Ovary (tissue), 3 donors: Measurements from ENCODE around the gene ADCY10.
"Not testable (repeated sequence)": the region's sequence is repeated elsewhere in the genome, so short reads cannot be mapped to it uniquely, and the experiment has no call there.

Experiments used
- POLR2A ChIP-seq: fragments of 450-650 bp; IDR thresholded peaks from one replicate; pipeline ENCODE4 v1.6.1; 2017; ENCODE audit warnings: antibody characterized with exemption, mild to moderate bottlenecking, moderate library complexity
- TF ChIP-seq, protein P1 (sequence below), 3 donors: fragments of 450-650 bp in 2 of 3; fragments of 200-600 bp in 1 of 3; IDR thresholded peaks; one replicate each; pipeline versions ENCODE4 v1.5.1 to v1.8.0; 2016 to 2022; ENCODE audit warnings: antibody characterized with exemption in 3 of 3, mild to moderate bottlenecking in 1 of 3
- donor health status: DM: no; HTN: no; CAD: no.

DNA sequence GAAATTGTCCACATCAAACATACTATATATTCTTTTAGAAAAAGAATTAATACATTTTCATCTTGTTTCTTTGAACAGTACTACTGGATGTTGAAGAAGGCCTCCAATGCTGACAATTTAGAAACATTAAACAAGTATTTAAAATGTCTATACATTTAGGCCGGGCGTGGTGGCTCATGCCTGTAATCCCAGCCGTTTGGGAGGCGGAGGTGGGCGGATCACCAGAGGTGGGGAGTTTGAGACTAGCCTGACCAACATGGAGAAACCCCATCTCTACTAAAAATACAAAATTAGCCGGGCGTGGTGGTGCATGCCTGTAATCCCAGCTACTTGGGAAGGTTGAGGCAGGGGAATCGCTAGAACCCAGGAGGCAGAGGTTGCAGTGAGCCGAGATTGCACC is 15.0 kb upstream of the ADCY10 start:
- TF ChIP-seq, protein P1, sequence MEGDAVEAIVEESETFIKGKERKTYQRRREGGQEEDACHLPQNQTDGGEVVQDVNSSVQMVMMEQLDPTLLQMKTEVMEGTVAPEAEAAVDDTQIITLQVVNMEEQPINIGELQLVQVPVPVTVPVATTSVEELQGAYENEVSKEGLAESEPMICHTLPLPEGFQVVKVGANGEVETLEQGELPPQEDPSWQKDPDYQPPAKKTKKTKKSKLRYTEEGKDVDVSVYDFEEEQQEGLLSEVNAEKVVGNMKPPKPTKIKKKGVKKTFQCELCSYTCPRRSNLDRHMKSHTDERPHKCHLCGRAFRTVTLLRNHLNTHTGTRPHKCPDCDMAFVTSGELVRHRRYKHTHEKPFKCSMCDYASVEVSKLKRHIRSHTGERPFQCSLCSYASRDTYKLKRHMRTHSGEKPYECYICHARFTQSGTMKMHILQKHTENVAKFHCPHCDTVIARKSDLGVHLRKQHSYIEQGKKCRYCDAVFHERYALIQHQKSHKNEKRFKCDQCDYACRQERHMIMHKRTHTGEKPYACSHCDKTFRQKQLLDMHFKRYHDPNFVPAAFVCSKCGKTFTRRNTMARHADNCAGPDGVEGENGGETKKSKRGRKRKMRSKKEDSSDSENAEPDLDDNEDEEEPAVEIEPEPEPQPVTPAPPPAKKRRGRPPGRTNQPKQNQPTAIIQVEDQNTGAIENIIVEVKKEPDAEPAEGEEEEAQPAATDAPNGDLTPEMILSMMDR (IDR thresholded peaks at IDR 0.05) = not testable (repeated sequence)
- TF ChIP-seq POLR2A = not testable (repeated sequence)
